ENCODE results near the gene HCK. TPM values are rescaled to one million over a fixed set of nuclear protein-coding genes. Genes with fewer than 3 reads are reported as not detected.
A peak's percentile ranks its signal among the peaks of the same experiment; 100 is the strongest.

Gene HCK
- total RNA-seq, 1 experiment from 2014 or later: 1.3 TPM

- Mint-ChIP-seq H3K4me3 (no peak overlapping the region), H3K27me3 (ENCODE audit: low read depth) (peaks cover 23% of the 10 kb centered on the region), H3K27ac (no peak overlapping the region), H3K9me3 (no peaks in the 10 kb centered on the region), H3K36me3 (no peaks in the 10 kb centered on the region), H3K4me1 (no peaks in the 10 kb centered on the region)
- DNase-seq (ENCODE audit: low spot score): no peak
- no peak for ATAC-seq
- POLR2A ChIA-PET: no interaction called here
- no peak for TF ChIP-seq E2F4 (CRISPR knock-in tag; IDR thresholded peaks at IDR 0.05; ENCODE audit: borderline replicate concordance, low read depth)
- TF ChIP-seq NR2C2 (CRISPR knock-in tag; IDR thresholded peaks at IDR 0.05): no peak
- no peak for TF ChIP-seq NFE2L1 (CRISPR knock-in tag; IDR thresholded peaks at IDR 0.05)
- TF ChIP-seq SOX15 (CRISPR knock-in tag; IDR thresholded peaks at IDR 0.05): no peak
- no peak for TF ChIP-seq HMGXB4 (CRISPR knock-in tag; IDR thresholded peaks at IDR 0.05)
- TF ChIP-seq KAT7 (CRISPR knock-in tag; IDR thresholded peaks at IDR 0.05; ENCODE audit: borderline replicate concordance): no peak
- TF ChIP-seq EMX1 (CRISPR knock-in tag; IDR thresholded peaks at IDR 0.05): no peak
- no peak for TF ChIP-seq CDX4 (CRISPR knock-in tag; IDR thresholded peaks at IDR 0.05; ENCODE audit: borderline replicate concordance)
- TF ChIP-seq, protein P1, sequence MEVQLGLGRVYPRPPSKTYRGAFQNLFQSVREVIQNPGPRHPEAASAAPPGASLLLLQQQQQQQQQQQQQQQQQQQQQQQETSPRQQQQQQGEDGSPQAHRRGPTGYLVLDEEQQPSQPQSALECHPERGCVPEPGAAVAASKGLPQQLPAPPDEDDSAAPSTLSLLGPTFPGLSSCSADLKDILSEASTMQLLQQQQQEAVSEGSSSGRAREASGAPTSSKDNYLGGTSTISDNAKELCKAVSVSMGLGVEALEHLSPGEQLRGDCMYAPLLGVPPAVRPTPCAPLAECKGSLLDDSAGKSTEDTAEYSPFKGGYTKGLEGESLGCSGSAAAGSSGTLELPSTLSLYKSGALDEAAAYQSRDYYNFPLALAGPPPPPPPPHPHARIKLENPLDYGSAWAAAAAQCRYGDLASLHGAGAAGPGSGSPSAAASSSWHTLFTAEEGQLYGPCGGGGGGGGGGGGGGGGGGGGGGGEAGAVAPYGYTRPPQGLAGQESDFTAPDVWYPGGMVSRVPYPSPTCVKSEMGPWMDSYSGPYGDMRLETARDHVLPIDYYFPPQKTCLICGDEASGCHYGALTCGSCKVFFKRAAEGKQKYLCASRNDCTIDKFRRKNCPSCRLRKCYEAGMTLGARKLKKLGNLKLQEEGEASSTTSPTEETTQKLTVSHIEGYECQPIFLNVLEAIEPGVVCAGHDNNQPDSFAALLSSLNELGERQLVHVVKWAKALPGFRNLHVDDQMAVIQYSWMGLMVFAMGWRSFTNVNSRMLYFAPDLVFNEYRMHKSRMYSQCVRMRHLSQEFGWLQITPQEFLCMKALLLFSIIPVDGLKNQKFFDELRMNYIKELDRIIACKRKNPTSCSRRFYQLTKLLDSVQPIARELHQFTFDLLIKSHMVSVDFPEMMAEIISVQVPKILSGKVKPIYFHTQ (CRISPR knock-in tag; IDR thresholded peaks at IDR 0.05): no peak
- no peak for TF ChIP-seq STAT6 (CRISPR knock-in tag; conservative IDR thresholded peaks at IDR 0.05; ENCODE audit: low read depth)
- no peak for TF ChIP-seq E2F5 (CRISPR knock-in tag; IDR thresholded peaks at IDR 0.05)
- CTCF ChIA-PET: interaction anchor here (1.0 kb wide), 1 partner anchor 81 kb away, joined by 3 read pairs; no protein-coding TSS in a partner anchor
Observed at GRCh38 chr20:32098786-32099185, 46.7 kb downstream of the HCK start.

GRCh38 chr20:32108814-32109391, 56.9 kb downstream of the HCK start:
- ChIA-PET POLR2A (interaction anchor here (0.7 to 0.8 kb wide), 2 partner anchors 57 to 92 kb away, joined by 3 read pairs; partner anchors contain the start of gene HCK), CTCF (interaction anchor here (1.0 to 1.5 kb wide), 3 partner anchors 91 to 256 kb away, joined by 3 to 6 read pairs (median 3); partner anchors contain the start of gene PDRG1)
- no peak for ATAC-seq
- DNase-seq (ENCODE audit: low spot score): no peak
- Mint-ChIP-seq H3K4me3 (peak overlapping the region; percentile 96), H3K27me3 (ENCODE audit: low read depth) (peaks cover 9% of the 10 kb centered on the region), H3K4me1 (peaks cover 7% of the 10 kb centered on the region), H3K27ac (no peak overlapping the region), H3K9me3 (no peaks in the 10 kb centered on the region), H3K36me3 (peaks cover 3% of the 10 kb centered on the region; the same call in 1 of the 2 replicates)
- TF ChIP-seq E2F5 (CRISPR knock-in tag; IDR thresholded peaks at IDR 0.05): no peak
- TF ChIP-seq ZNF671 (CRISPR knock-in tag; IDR thresholded peaks at IDR 0.05): no peak
- TF ChIP-seq ZNF317 (CRISPR knock-in tag; IDR thresholded peaks at IDR 0.05; ENCODE audit: borderline replicate concordance, low read depth): no peak
- TF ChIP-seq NFYB (CRISPR knock-in tag; conservative IDR thresholded peaks at IDR 0.05; ENCODE audit: low read depth): no peak
- no peak for TF ChIP-seq MAX (CRISPR knock-in tag; IDR thresholded peaks at IDR 0.05)
- no peak for TF ChIP-seq CDX4 (CRISPR knock-in tag; IDR thresholded peaks at IDR 0.05; ENCODE audit: borderline replicate concordance)
- no peak for TF ChIP-seq ZNF263 (CRISPR knock-in tag; IDR thresholded peaks at IDR 0.05; ENCODE audit: low read depth)
- TF ChIP-seq HMGXB4 (CRISPR knock-in tag; IDR thresholded peaks at IDR 0.05): no peak

All from WTC11 (cell line).